Measurements from ENCODE around the gene PCDHB6.
"Not testable (repeated sequence)": the region's sequence is repeated elsewhere in the genome, so short reads cannot be mapped to it uniquely, and the experiment has no call there.

Gene PCDHB6

GRCh38 chr5:141149812-141150211 lies at the start of gene PCDHB6:
Gene PCDHB6 (plus strand): TSS chr5:141150057. CDS start chr5:141150258, 201 bp downstream.
- Histone ChIP-seq H3K9me3 (ENCODE audit: insufficient read depth, low read length) (no peaks in the 10 kb centered on the region), H3K4me1 (ENCODE audit: low read length) (no peaks in the 10 kb centered on the region), H3K27me3 (ENCODE audit: low read depth, low read length) (no peaks in the 10 kb centered on the region), H3K36me3 (replicated peaks; ENCODE audit: low read depth, low read length) (no peaks in the 10 kb centered on the region), H3K4me3 (ENCODE audit: low read length) (no peak within 1 kb of the TSS), H3K79me2 (ENCODE audit: low read length) (no peaks in the 10 kb centered on the region), H4K20me1 (ENCODE audit: insufficient read depth, low read length) (no peaks in the 10 kb centered on the region), H3K4me2 (ENCODE audit: low read length) (no peak within 1 kb of the TSS), H3K9ac (ENCODE audit: low read length) (no peak within 1 kb of the TSS), H2AFZ (ENCODE audit: low read depth, low read length) (no peak within 1 kb of the TSS), H3K27ac (ENCODE audit: low read length) (no peak within 1 kb of the TSS)
- TF ChIP-seq CTCF (IDR thresholded peaks at IDR 0.05; ENCODE audit: low read depth, low read length) (no peak), EZH2phosphoT487 (IDR thresholded peaks at IDR 0.05; ENCODE audit: low read depth) (no peak)

- Histone ChIP-seq H2AFZ (ENCODE audit: low read depth, low read length) (no peak within 1 kb of the TSS), H3K9me3 (ENCODE audit: insufficient read depth, low read length) (no peaks in the 10 kb centered on the region), H4K20me1 (ENCODE audit: insufficient read depth, low read length) (no peaks in the 10 kb centered on the region), H3K36me3 (replicated peaks; ENCODE audit: low read depth, low read length) (no peaks in the 10 kb centered on the region), H3K4me1 (ENCODE audit: low read length) (no peaks in the 10 kb centered on the region), H3K4me2 (ENCODE audit: low read length) (no peak within 1 kb of the TSS), H3K9ac (ENCODE audit: low read length) (no peak within 1 kb of the TSS), H3K79me2 (ENCODE audit: low read length) (no peaks in the 10 kb centered on the region), H3K4me3 (ENCODE audit: low read length) (no peak within 1 kb of the TSS), H3K27me3 (ENCODE audit: low read depth, low read length) (no peaks in the 10 kb centered on the region), H3K27ac (ENCODE audit: low read length) (no peak within 1 kb of the TSS)
- TF ChIP-seq EZH2phosphoT487 (IDR thresholded peaks at IDR 0.05; ENCODE audit: low read depth) (no peak), CTCF (IDR thresholded peaks at IDR 0.05; ENCODE audit: low read depth, low read length) (no peak)
Observed at GRCh38 chr5:141100243-141100805, 49.5 kb upstream of the PCDHB6 start, which contains the start of gene PCDHB3. Gene PCDHB3 (plus strand): TSS chr5:141100473. CDS start chr5:141100650, 177 bp downstream.

- no peaks in the 10 kb centered on the region for H3K27me3 ChIP-seq (ENCODE audit: low read depth, low read length)
- no peak overlapping the region for H3K27ac ChIP-seq (ENCODE audit: low read length)
- no peak overlapping the region for H3K4me2 ChIP-seq (ENCODE audit: low read length)
Observed at GRCh38 chr5:141101059-141101458, 48.8 kb upstream of the PCDHB6 start.

GRCh38 chr5:141102070-141102469 lies 47.8 kb upstream of the PCDHB6 start:
- not testable (repeated sequence) for H3K36me3 ChIP-seq (replicated peaks; ENCODE audit: low read depth, low read length); H3K4me2 ChIP-seq (ENCODE audit: low read length); H3K9me3 ChIP-seq (ENCODE audit: insufficient read depth, low read length); H3K4me1 ChIP-seq (ENCODE audit: low read length); H3K79me2 ChIP-seq (ENCODE audit: low read length); H4K20me1 ChIP-seq (ENCODE audit: insufficient read depth, low read length); H2AFZ ChIP-seq (ENCODE audit: low read depth, low read length); H3K27me3 ChIP-seq (ENCODE audit: low read depth, low read length); H3K27ac ChIP-seq (ENCODE audit: low read length); H3K9ac ChIP-seq (ENCODE audit: low read length); H3K4me3 ChIP-seq (ENCODE audit: low read length)

More at GRCh38 chr5:141101059-141101458, 48.8 kb upstream of the PCDHB6 start:
- TF ChIP-seq CTCF (IDR thresholded peaks at IDR 0.05; ENCODE audit: low read depth, low read length) (no peak), EZH2phosphoT487 (IDR thresholded peaks at IDR 0.05; ENCODE audit: low read depth) (no peak)
- Histone ChIP-seq H3K4me1 (ENCODE audit: low read length) (no peaks in the 10 kb centered on the region), H3K36me3 (replicated peaks; ENCODE audit: low read depth, low read length) (no peaks in the 10 kb centered on the region), H2AFZ (ENCODE audit: low read depth, low read length) (no peak overlapping the region), H3K79me2 (ENCODE audit: low read length) (no peaks in the 10 kb centered on the region), H3K9me3 (ENCODE audit: insufficient read depth, low read length) (no peaks in the 10 kb centered on the region), H3K4me3 (ENCODE audit: low read length) (no peak overlapping the region), H4K20me1 (ENCODE audit: insufficient read depth, low read length) (no peaks in the 10 kb centered on the region), H3K9ac (ENCODE audit: low read length) (no peak overlapping the region)

GRCh38 chr5:141102471-141102870 lies 47.4 kb upstream of the PCDHB6 start:
- H3K4me3 ChIP-seq (ENCODE audit: low read length); H3K4me1 ChIP-seq (ENCODE audit: low read length); H3K9me3 ChIP-seq (ENCODE audit: insufficient read depth, low read length); H3K79me2 ChIP-seq (ENCODE audit: low read length); H3K36me3 ChIP-seq (replicated peaks; ENCODE audit: low read depth, low read length); H3K4me2 ChIP-seq (ENCODE audit: low read length); H4K20me1 ChIP-seq (ENCODE audit: insufficient read depth, low read length); H3K27ac ChIP-seq (ENCODE audit: low read length); H3K9ac ChIP-seq (ENCODE audit: low read length); H2AFZ ChIP-seq (ENCODE audit: low read depth, low read length); H3K27me3 ChIP-seq (ENCODE audit: low read depth, low read length): not testable (repeated sequence)
